ENCODE measurements around the gene DPP4. TPM values are rescaled to one million over a fixed set of nuclear protein-coding genes. Genes with fewer than 3 reads are reported as not detected.

DPP4 gene
- total RNA-seq, 1 experiment from 2014 or later = 0.80 TPM

DNA sequence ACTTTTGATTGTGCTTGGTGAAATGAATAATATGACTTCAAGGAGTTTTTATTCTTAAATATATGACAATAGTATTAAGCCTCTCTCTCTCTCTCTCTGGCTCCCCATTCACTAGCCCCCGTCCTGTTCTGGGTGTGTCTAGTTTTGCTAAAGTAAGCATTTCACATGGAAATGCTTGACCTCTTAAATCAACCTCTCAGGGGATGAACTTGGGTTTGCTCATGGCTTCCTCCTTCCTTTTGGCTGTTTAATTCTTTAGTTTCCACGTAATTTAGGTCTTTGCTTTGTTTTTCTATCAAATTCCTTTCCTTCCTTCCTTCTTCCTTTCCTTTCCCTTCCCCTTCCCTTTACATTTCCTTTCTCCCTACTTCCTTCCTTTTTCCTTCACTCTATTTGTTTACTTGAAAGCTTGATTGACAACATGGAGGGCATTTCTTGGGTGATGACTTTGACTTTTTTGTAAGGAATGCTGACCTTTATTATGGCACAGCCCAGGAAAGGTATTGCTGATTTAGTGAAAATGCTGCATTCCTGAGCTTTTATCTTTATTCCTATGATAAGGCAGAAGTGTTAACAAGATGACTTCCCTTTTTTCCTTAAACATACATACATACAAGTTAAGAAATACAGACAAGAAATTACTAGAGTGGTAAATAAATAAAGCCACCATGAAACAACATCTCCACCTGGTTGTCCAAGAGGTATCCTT, 3.6 kb downstream of the DPP4 start:
- TF ChIP-seq, protein P1, sequence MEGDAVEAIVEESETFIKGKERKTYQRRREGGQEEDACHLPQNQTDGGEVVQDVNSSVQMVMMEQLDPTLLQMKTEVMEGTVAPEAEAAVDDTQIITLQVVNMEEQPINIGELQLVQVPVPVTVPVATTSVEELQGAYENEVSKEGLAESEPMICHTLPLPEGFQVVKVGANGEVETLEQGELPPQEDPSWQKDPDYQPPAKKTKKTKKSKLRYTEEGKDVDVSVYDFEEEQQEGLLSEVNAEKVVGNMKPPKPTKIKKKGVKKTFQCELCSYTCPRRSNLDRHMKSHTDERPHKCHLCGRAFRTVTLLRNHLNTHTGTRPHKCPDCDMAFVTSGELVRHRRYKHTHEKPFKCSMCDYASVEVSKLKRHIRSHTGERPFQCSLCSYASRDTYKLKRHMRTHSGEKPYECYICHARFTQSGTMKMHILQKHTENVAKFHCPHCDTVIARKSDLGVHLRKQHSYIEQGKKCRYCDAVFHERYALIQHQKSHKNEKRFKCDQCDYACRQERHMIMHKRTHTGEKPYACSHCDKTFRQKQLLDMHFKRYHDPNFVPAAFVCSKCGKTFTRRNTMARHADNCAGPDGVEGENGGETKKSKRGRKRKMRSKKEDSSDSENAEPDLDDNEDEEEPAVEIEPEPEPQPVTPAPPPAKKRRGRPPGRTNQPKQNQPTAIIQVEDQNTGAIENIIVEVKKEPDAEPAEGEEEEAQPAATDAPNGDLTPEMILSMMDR (conservative IDR thresholded peaks at IDR 0.05; ENCODE audit: low read depth, low read length) = no peak
- no peak for TF ChIP-seq EZH2 (IDR thresholded peaks at IDR 0.05; ENCODE audit: borderline replicate concordance, low read depth, low read length, poor library complexity, severe bottlenecking)
- intact Hi-C loops (cut with micrococcal nuclease; ENCODE audit: unreplicated experiment) = no loop called here
- no TSS peak for BruUV-seq (replicated peaks)
- H3K9me3 ChIP-seq (ENCODE audit: low read depth, low read length, poor library complexity, severe bottlenecking) = no peaks in the 10 kb centered on the region
- peaks cover 4% of the 10 kb centered on the region for H3K4me1 ChIP-seq (ENCODE audit: insufficient read depth, low read length, poor library complexity, severe bottlenecking)
- DNase-seq (ENCODE audit: low spot score) = no peak
- no peak overlapping the region for H3K27ac ChIP-seq (ENCODE audit: low read depth, low read length, poor library complexity, severe bottlenecking)
- no peak overlapping the region for H3K4me3 ChIP-seq (ENCODE audit: low read depth, low read length, poor library complexity, severe bottlenecking)
- CTCF ChIA-PET = no interaction called here
- H3K27me3 ChIP-seq (replicated peaks; ENCODE audit: insufficient read depth, low read depth, low read length, poor library complexity) = peaks cover 15% of the 10 kb centered on the region
- no peaks in the 10 kb centered on the region for H3K36me3 ChIP-seq (ENCODE audit: insufficient read depth, low read length, poor library complexity, severe bottlenecking)
- POLR2A ChIA-PET (ENCODE audit: low non-redundant PET) = no interaction called here

DNA sequence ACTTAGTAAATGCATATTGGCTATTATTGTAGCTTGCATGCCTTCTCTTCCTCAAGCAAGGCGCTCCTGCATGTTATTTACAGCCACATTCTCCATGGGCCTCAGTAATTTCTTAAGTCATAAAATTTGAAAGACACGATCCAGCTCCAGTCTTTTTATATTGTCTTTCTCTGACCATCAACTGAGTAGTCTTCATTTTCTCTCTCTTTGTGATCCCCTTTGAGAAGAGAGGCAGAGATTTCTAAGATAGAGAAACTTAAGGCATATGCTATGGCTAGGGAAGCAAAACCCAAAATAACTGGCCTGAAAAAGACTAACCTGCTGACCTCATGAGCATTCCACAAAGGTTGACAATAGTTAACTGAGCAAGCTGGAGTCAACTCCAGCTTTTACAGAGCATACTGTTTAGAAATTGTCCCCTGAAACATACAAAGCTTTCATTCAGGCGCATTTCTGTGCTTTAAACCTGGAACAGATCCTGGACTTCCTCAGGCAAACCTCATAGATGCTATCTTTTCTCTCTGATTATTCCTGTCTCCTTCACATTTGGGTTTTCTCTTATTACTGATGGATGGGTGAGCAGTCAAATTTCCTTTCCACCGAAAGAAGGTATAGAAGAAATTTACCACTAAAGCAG, 4.6 kb downstream of the DPP4 start:
- no peak for DNase-seq (ENCODE audit: low spot score)
- no TSS peak for BruUV-seq (replicated peaks)
- no peak overlapping the region for H3K4me3 ChIP-seq (ENCODE audit: low read depth, low read length, poor library complexity, severe bottlenecking)
- no peaks in the 10 kb centered on the region for H3K36me3 ChIP-seq (ENCODE audit: insufficient read depth, low read length, poor library complexity, severe bottlenecking)
- H3K4me1 ChIP-seq (ENCODE audit: insufficient read depth, low read length, poor library complexity, severe bottlenecking) = peaks cover 4% of the 10 kb centered on the region
- intact Hi-C loops (cut with micrococcal nuclease; ENCODE audit: unreplicated experiment) = no loop called here
- H3K27ac ChIP-seq (ENCODE audit: low read depth, low read length, poor library complexity, severe bottlenecking) = no peak overlapping the region
- ChIA-PET POLR2A (ENCODE audit: low non-redundant PET) (no interaction called here), CTCF (no interaction called here)
- peaks cover 10% of the 10 kb centered on the region for H3K27me3 ChIP-seq (replicated peaks; ENCODE audit: insufficient read depth, low read depth, low read length, poor library complexity)
- TF ChIP-seq EZH2 (IDR thresholded peaks at IDR 0.05; ENCODE audit: borderline replicate concordance, low read depth, low read length, poor library complexity, severe bottlenecking) = no peak
- TF ChIP-seq, protein P1 (conservative IDR thresholded peaks at IDR 0.05; ENCODE audit: low read depth, low read length) = no peak
- no peaks in the 10 kb centered on the region for H3K9me3 ChIP-seq (ENCODE audit: low read depth, low read length, poor library complexity, severe bottlenecking)

DNA sequence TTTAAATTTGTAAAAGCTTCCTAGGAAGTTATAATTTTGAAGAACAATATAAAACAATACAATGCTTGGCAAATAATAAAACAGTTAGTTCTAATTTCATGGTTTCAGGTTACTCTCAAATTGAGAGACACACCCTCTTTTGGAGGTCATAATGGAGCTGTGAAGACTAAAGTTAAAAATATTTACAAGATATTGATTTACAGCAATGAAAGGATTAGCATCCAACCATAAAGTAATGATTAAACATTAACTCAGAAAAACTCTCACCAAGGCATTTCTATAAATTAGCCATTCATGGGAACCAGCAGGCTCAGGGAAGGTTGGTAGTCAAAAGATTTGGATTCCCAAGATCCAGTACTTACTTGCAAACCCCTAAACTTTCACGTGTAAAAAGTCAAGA, 6.4 kb downstream of the DPP4 start:
- CTCF ChIA-PET = no interaction called here
- H3K9me3 ChIP-seq (ENCODE audit: low read depth, low read length, poor library complexity, severe bottlenecking) = no peaks in the 10 kb centered on the region
- no TSS peak for BruUV-seq (replicated peaks)
- H3K27me3 ChIP-seq (replicated peaks; ENCODE audit: insufficient read depth, low read depth, low read length, poor library complexity) = no peaks in the 10 kb centered on the region
- TF ChIP-seq, protein P1 (conservative IDR thresholded peaks at IDR 0.05; ENCODE audit: low read depth, low read length) = no peak
- TF ChIP-seq EZH2 (IDR thresholded peaks at IDR 0.05; ENCODE audit: borderline replicate concordance, low read depth, low read length, poor library complexity, severe bottlenecking) = no peak
- no peak overlapping the region for H3K4me3 ChIP-seq (ENCODE audit: low read depth, low read length, poor library complexity, severe bottlenecking)
- H3K36me3 ChIP-seq (ENCODE audit: insufficient read depth, low read length, poor library complexity, severe bottlenecking) = no peaks in the 10 kb centered on the region
- no peak for DNase-seq (ENCODE audit: low spot score)
- intact Hi-C loops (cut with micrococcal nuclease; ENCODE audit: unreplicated experiment) = no loop called here
- POLR2A ChIA-PET (ENCODE audit: low non-redundant PET) = no interaction called here
- no peak overlapping the region for H3K27ac ChIP-seq (ENCODE audit: low read depth, low read length, poor library complexity, severe bottlenecking)
- H3K4me1 ChIP-seq (ENCODE audit: insufficient read depth, low read length, poor library complexity, severe bottlenecking) = no peaks in the 10 kb centered on the region

Measured in A673 (cell line).